K562 (cell line): Measurements from ENCODE around the gene PGD. TPM values are rescaled to one million over a fixed set of nuclear protein-coding genes. Genes with fewer than 3 reads are reported as not detected.
A peak's percentile ranks its signal among the peaks of the same experiment; 100 is the strongest.

Source experiments
- ATAC-seq: fragments of 200-7000 bp; cut with Tn5 transposase; 3 replicates; pipeline ENCODE4 v1.9.1; 2020; ENCODE audit warnings: moderate library complexity
- BruUV-seq: library from RNA; stranded (reverse); fragments of 400-500 nt; replicated peaks from 2 replicates; lab custom pipeline; 2021; lab: Mats Ljungman, UMichigan
- CTCF ChIA-PET: fragments of 300-600 bp; formaldehyde crosslinking; extraction: SDS; loops from one replicate; lab custom pipeline; 2021; ENCODE audit warnings: low intra/inter-chr PET ratio; lab: Yijun Ruan, JAX
- POLR2A ChIA-PET: fragments of 300-600, 350-650 bp; sonication (Branson Sonifier 250); formaldehyde crosslinking; extraction: SDS; loops from one replicate; lab custom pipeline; 2021; ENCODE audit warnings: antibody characterized with exemption, inconsistent platforms; lab: Yijun Ruan, JAX
- DNase-seq, 4 experiments: peaks; one replicate each; pipeline versions ENCODE4 v3.0.0 to v3.0.0-alpha.2; 2011 to 2018; ENCODE audit warnings: low spot score in 3 of 4, mixed read lengths in 3 of 4; ENCODE audit errors: extremely low read depth in 1 of 4
- FAIRE-seq: peaks from 2 replicates; lab custom pipeline; 2011; peaks lifted over from hg19 to GRCh38; lab: Jason Lieb, UNC
- H2AFZ ChIP-seq: 2 replicates; pipeline ENCODE4 v1.6.0; 2011; ENCODE audit warnings: low read depth, low read length, control low read depth, inconsistent platforms
- H3K27ac ChIP-seq: fragments of 200-600 bp; 3 replicates; pipeline ENCODE4 v1.8.0; 2011; ENCODE audit warnings: low read depth, mild to moderate bottlenecking, control low read depth, inconsistent platforms, low read length, moderate library complexity, mixed read lengths; ENCODE audit errors: extremely low read depth
- H3K27me3 ChIP-seq, 2 experiments: fragments of 300-600 bp in 1 of 2; 2 replicates in 1 of 2; 3 replicates in 1 of 2; pipeline versions ENCODE4 v1.6.0 to v1.8.0; 2011; ENCODE audit warnings: inconsistent platforms in 2 of 2, low read length in 2 of 2, mild to moderate bottlenecking in 1 of 2, mixed read lengths in 1 of 2, moderate library complexity in 1 of 2; ENCODE audit not compliant: control insufficient read depth in 2 of 2, insufficient read depth in 2 of 2
- H3K36me3 ChIP-seq: fragments of 300-600 bp; 3 replicates; pipeline ENCODE4 v1.8.0; 2011; ENCODE audit warnings: mild to moderate bottlenecking, low read length, inconsistent platforms; ENCODE audit not compliant: control insufficient read depth, insufficient read depth
- H3K4me1 ChIP-seq, 2 experiments: fragments of 200-600 bp in 1 of 2; replicated peaks in 1 of 2; 2 replicates in 1 of 2; 3 replicates in 1 of 2; pipeline versions ENCODE4 v1.5.1 to v1.8.0; 2011; ENCODE audit warnings: inconsistent platforms in 2 of 2, low read length in 2 of 2, mild to moderate bottlenecking in 1 of 2, mixed read lengths in 1 of 2, moderate library complexity in 1 of 2; ENCODE audit not compliant: control insufficient read depth in 2 of 2, insufficient read depth in 2 of 2
- H3K4me2 ChIP-seq: 2 replicates; pipeline ENCODE4 v1.6.1; 2011; ENCODE audit warnings: low read length, control low read depth, inconsistent platforms, mixed read lengths; ENCODE audit not compliant: insufficient read depth
- H3K4me3 ChIP-seq: fragments of 200-600 bp; sonication (generic), shearing (Covaris generic); 2 replicates; pipeline ENCODE4 v1.5.1; 2016; ENCODE audit warnings: control low read depth, inconsistent platforms
- H3K79me2 ChIP-seq: fragments of 200-600 bp; 3 replicates; pipeline ENCODE4 v1.8.0; 2011; ENCODE audit warnings: low read length, inconsistent platforms; ENCODE audit not compliant: control insufficient read depth, insufficient read depth
- H3K9ac ChIP-seq, 2 experiments: 2 replicates each; pipeline versions ENCODE4 v1.6.0 to v1.6.1; 2011; ENCODE audit warnings: low read depth in 2 of 2, low read length in 2 of 2, control low read depth in 1 of 2, inconsistent platforms in 1 of 2, mild to moderate bottlenecking in 1 of 2, mixed read lengths in 1 of 2; ENCODE audit not compliant: insufficient read depth in 1 of 2
- H3K9me1 ChIP-seq: one replicate; pipeline ENCODE4 v1.6.0; 2011; ENCODE audit warnings: inconsistent platforms, mild to moderate bottlenecking, low read length, moderate library complexity; ENCODE audit not compliant: control insufficient read depth, insufficient read depth
- H3K9me3 ChIP-seq: replicated peaks from 2 replicates; pipeline ENCODE4 v1.5.1; 2011; ENCODE audit warnings: low read depth, low read length, inconsistent platforms; ENCODE audit not compliant: control insufficient read depth, insufficient read depth
- H4K20me1 ChIP-seq: replicated peaks from 2 replicates; pipeline ENCODE4 v1.6.1; 2011; ENCODE audit warnings: low read length, inconsistent platforms, mixed read lengths; ENCODE audit not compliant: control insufficient read depth, insufficient read depth
- CBX2 ChIP-seq: fragments of 200-600 bp; sonication (generic); IDR thresholded peaks from one replicate; pipeline ENCODE4 v1.6.1; 2012; ENCODE audit warnings: mild to moderate bottlenecking, low read length, inconsistent platforms; ENCODE audit not compliant: insufficient read depth, poor library complexity, severe bottlenecking
- DACH1 ChIP-seq: fragments of 450-650 bp; IDR thresholded peaks from 2 replicates; pipeline ENCODE4 v1.6.1; 2018; ENCODE audit not compliant: partially characterized antibody
- DPF2 ChIP-seq: fragments of 450-650 bp; IDR thresholded peaks from 2 replicates; pipeline ENCODE4 v1.6.1; 2016
- HCFC1 ChIP-seq: IDR thresholded peaks from 2 replicates; pipeline ENCODE4 v1.6.1; 2012; ENCODE audit warnings: low read depth, low read length, improper control_type of control experiment
- HOXB6 ChIP-seq: fragments of 250-450 bp; sonication (Bioruptor Pico); IDR thresholded peaks from 2 replicates; pipeline ENCODE4 v1.5.1; 2022; ENCODE audit warnings: mild to moderate bottlenecking, borderline replicate concordance
- HSF4 ChIP-seq: fragments of 250-450 bp; sonication (Bioruptor Pico); IDR thresholded peaks from 2 replicates; pipeline ENCODE4 v2.1.2; 2022; ENCODE audit warnings: mild to moderate bottlenecking, moderate library complexity, borderline replicate concordance
- MBD2 ChIP-seq: sonication (generic); IDR thresholded peaks from 2 replicates; pipeline ENCODE4 v1.6.1; 2016; ENCODE audit warnings: low read depth, borderline replicate concordance
- MTA3 ChIP-seq: fragments of 450-650 bp; formaldehyde crosslinking; IDR thresholded peaks from 2 replicates; pipeline ENCODE4 v1.6.1; 2017; ENCODE audit warnings: mild to moderate bottlenecking, borderline replicate concordance
- NCOA4 ChIP-seq: fragments of 450-650 bp; IDR thresholded peaks from 2 replicates; pipeline ENCODE4 v1.6.1; 2018; ENCODE audit warnings: mild to moderate bottlenecking; ENCODE audit not compliant: partially characterized antibody
- NFE2 ChIP-seq: IDR thresholded peaks from 2 replicates; pipeline ENCODE4 v1.6.1; 2014; ENCODE audit warnings: antibody characterized with exemption, low read depth
- POLR2AphosphoS5 ChIP-seq: IDR thresholded peaks from 2 replicates; pipeline ENCODE4 v1.6.1; 2011; ENCODE audit warnings: mild to moderate bottlenecking, low read depth, low read length, moderate library complexity; ENCODE audit not compliant: control insufficient read depth, insufficient read depth
- POLR3G ChIP-seq: IDR thresholded peaks from 2 replicates; pipeline ENCODE4 v1.6.1; 2011; ENCODE audit not compliant: insufficient read length, insufficient replicate concordance; ENCODE audit errors: extremely low read depth
- RBFOX2 ChIP-seq: fragments of 200-400 bp; formaldehyde crosslinking; IDR thresholded peaks from 2 replicates; pipeline ENCODE4 v1.6.1; 2017; ENCODE audit warnings: low read depth, mild to moderate bottlenecking, low read length, moderate library complexity
- RHOXF2B ChIP-seq: fragments of 250-450 bp; sonication (Bioruptor Pico); conservative IDR thresholded peaks from 2 replicates; pipeline ENCODE4 v1.5.1; 2021
- SMAD2 ChIP-seq: fragments of 150-350 bp; IDR thresholded peaks from 2 replicates; pipeline ENCODE4 v1.6.1; 2014; ENCODE audit warnings: low read depth, mild to moderate bottlenecking, low read length
- SNAPC5 ChIP-seq: fragments of 250-450 bp; sonication (Bioruptor Pico); IDR thresholded peaks from 2 replicates; pipeline ENCODE4 v1.8.0; 2021; ENCODE audit warnings: moderate library complexity, mild to moderate bottlenecking, inconsistent platforms
- SPI1 ChIP-seq: IDR thresholded peaks from 2 replicates; pipeline ENCODE4 v1.6.1; 2011; ENCODE audit warnings: low read depth, low read length, control low read depth, borderline replicate concordance
- TOE1 ChIP-seq, 2 experiments: fragments of 450-650 bp in 1 of 2; sonication (generic) in 1 of 2; formaldehyde crosslinking in 1 of 2; IDR thresholded peaks; 2 replicates each; pipeline versions ENCODE4 v1.7.1 to v1.8.0; 2016 to 2022; ENCODE audit warnings: borderline replicate concordance in 2 of 2, mild to moderate bottlenecking in 2 of 2, antibody characterized with exemption in 1 of 2, inconsistent platforms in 1 of 2, low read depth in 1 of 2, missing genetic modification reagents in 1 of 2, moderate library complexity in 1 of 2
- USF2 ChIP-seq: sonication (generic); formaldehyde crosslinking; IDR thresholded peaks from 2 replicates; pipeline ENCODE4 v1.5.0; 2020; ENCODE audit warnings: missing genetic modification reagents
- WGBS: fragments of 100-300 bp; shearing (Covaris generic); methylation state at CpG from one replicate; pipeline ENCODE4 v1.1.6; 2016; ENCODE audit warnings: low coverage, mixed read lengths; ENCODE audit not compliant: insufficient coverage; ENCODE audit errors: missing lambda C conversion rate; 5-methylcytosine and 5-hydroxymethylcytosine counted together
- in situ Hi-C: fragments of 300-500 bp; cut with MboI; formaldehyde crosslinking; loops from 4 replicates; pipeline ENCODE4 v1.15.0; 2018; ENCODE audit warnings: inconsistent platforms, mixed read lengths
- intact Hi-C: fragments of 100-400 bp; cut with micrococcal nuclease; formaldehyde crosslinking; loops from 2 replicates; pipeline ENCODE4 v1.14.2; 2022
- polyA plus RNA-seq, 8 experiments: library from polyadenylated mRNA; depleted of rRNA in 4 of 8; stranded (reverse) in 5 of 8; unstranded in 3 of 8; fragments of >200 nt; fragmentation: Nextera tagmentation in 2 of 8; fragmentation: Illumina TruSeq in 1 of 8; extraction: Ambion mirVana in 2 of 8; extraction: Trizol in 1 of 8; gene quantifications; 2 replicates each; pipeline versions ENCODE4 v1.2.1 to v1.2.3, GENCODE V29; 2011 to 2014; ENCODE audit warnings: inconsistent platforms in 1 of 8, missing spikeins in 1 of 8
- total RNA-seq, 7 experiments: library from RNA; depleted of rRNA in 6 of 7; stranded (reverse); fragments of >200 nt in 6 of 7; fragmentation: Illumina TruSeq in 2 of 7; extraction: Trizol in 2 of 7; gene quantifications; 2 replicates each; pipeline versions ENCODE4 v1.2.1 to v1.2.3, GENCODE V29; 2011 to 2021; ENCODE audit warnings: low replicate concordance in 1 of 7

PGD gene
- total and polyA plus RNA-seq, 9 of the 15 experiments (the other 6 are each of a cell fraction or from before 2014, with no cell fraction given) = 177 to 542 (median 270) TPM

GRCh38 chr1:10387677-10388386 lies 11.0 kb upstream of the PGD start:
- Histone ChIP-seq H3K27me3 (no peaks in the 10 kb centered on the region), H3K4me2 (no peak overlapping the region), H3K9me3 (no peaks in the 10 kb centered on the region), H3K27ac (peak overlapping the region; percentile 36; the same call in 2 of the 3 replicates), H3K9me1 (no peaks in the 10 kb centered on the region), H2AFZ (no peak overlapping the region), H3K4me1 (peaks cover 3 to 11% of the 10 kb centered on the region in 2 experiments; a peak in 2 of 5 replicates), H3K79me2 (no peaks in the 10 kb centered on the region), H3K36me3 (no peaks in the 10 kb centered on the region), H3K9ac (no peak overlapping the region), H3K4me3 (no peak overlapping the region), H4K20me1 (no peaks in the 10 kb centered on the region)
- WGBS = 34% methylated on average over 3 of the region's 3 CpGs
- BruUV-seq = no TSS peak
- POLR2A ChIA-PET = interaction anchor here (0.6 to 4.2 kb wide), 6 partner anchors 8 to 250 kb away, joined by 3 to 29 read pairs (median 4); partner anchors contain the start of genes CENPS and PGD
- CTCF ChIA-PET = interaction anchor here (0.6 to 1.1 kb wide), 2 partner anchors 41 to 54 kb away, joined by 4 read pairs; no protein-coding TSS in a partner anchor
- in situ Hi-C loops = no loop called here
- DNase-seq = peak in 2 of 4 experiments; percentile 30 to 35
- peak; percentile 62 for FAIRE-seq
- peak; percentile 68 for ATAC-seq
- intact Hi-C loops = loop anchor here (1.0 kb wide), 1 partner anchor 10 kb away; no protein-coding TSS in a partner anchor
- TF ChIP-seq MBD2 = no peak
- no peak for TF ChIP-seq DACH1
- TF ChIP-seq USF2 (CRISPR knock-in tag) = no peak
- TF ChIP-seq RBFOX2 = no peak
- peak; percentile 44; the same call in 1 of the 2 replicates for TF ChIP-seq TOE1 (IDR thresholded peaks at IDR 0.05; ENCODE audit: borderline replicate concordance)
- TF ChIP-seq TOE1 (CRISPR knock-in tag; IDR thresholded peaks at IDR 0.05; ENCODE audit: borderline replicate concordance, low read depth) = no peak
- no peak for TF ChIP-seq SMAD2
- no peak for TF ChIP-seq SNAPC5 (CRISPR knock-in tag)
- TF ChIP-seq SPI1 = peak; percentile 65; the same call in 1 of the 2 replicates
- TF ChIP-seq POLR3G = no peak
- no peak for TF ChIP-seq HOXB6 (CRISPR knock-in tag)
- no peak for TF ChIP-seq CBX2
- TF ChIP-seq NFE2 = peak; percentile 96
- no peak for TF ChIP-seq POLR2AphosphoS5
- TF ChIP-seq RHOXF2B = no peak
- 0 out of 2 replicates have a peak, but pooled peaks have one; percentile 23 for TF ChIP-seq MTA3
- peak; percentile 52; the same call in 1 of the 2 replicates for TF ChIP-seq DPF2
- no peak for TF ChIP-seq NCOA4
- TF ChIP-seq HSF4 (CRISPR knock-in tag) = no peak
- TF ChIP-seq HCFC1 = peak; percentile 9; the same call in 1 of the 2 replicates
